Stomach (tissue), 9 donors: Measurements from ENCODE around the gene HSPBP1. TPM values are rescaled to one million over a fixed set of nuclear protein-coding genes. Genes with fewer than 3 reads are reported as not detected.

Experiments used
- DNase-seq, 2 donors: peaks; one replicate each; pipeline versions ENCODE4 v3.0.0 to v3.0.0-alpha.2; 2013 to 2019
- H3K27ac ChIP-seq, 5 donors: fragments of 200-600 bp in 4 of 5; sonication (generic) in 4 of 5; one replicate each; pipeline ENCODE4 v1.5.1; 2013 to 2019; ENCODE audit warnings: mild to moderate bottlenecking in 1 of 5, moderate library complexity in 1 of 5
- H3K27me3 ChIP-seq, 3 donors: fragments of 200-600 bp; sonication (generic); one replicate each; pipeline ENCODE4 v1.5.1; 2017 to 2019; ENCODE audit warnings: mixed run types in 1 of 3
- H3K36me3 ChIP-seq, 4 donors: fragments of 200-600 bp; sonication (generic); 1 replicate in 3 of 4; 2 replicates in 1 of 4; pipeline ENCODE4 v1.5.1; 2016 to 2019
- H3K4me1 ChIP-seq, 4 donors: fragments of 200-600 bp; sonication (generic); one replicate each; pipeline ENCODE4 v1.5.1; 2016 to 2019
- H3K4me3 ChIP-seq, 4 donors: fragments of 200-600 bp; sonication (generic) in 3 of 4; one replicate each; pipeline ENCODE4 v1.5.1; 2016 to 2019; ENCODE audit warnings: mild to moderate bottlenecking in 1 of 4
- H3K9me3 ChIP-seq, 4 donors: fragments of 200-600 bp; sonication (generic); one replicate each; pipeline ENCODE4 v1.5.1; 2016 to 2019
- CTCF ChIP-seq, 7 experiments: fragments of 450-650 bp in 4 of 7; fragments of 200-600 bp in 3 of 7; sonication (generic) in 3 of 7; IDR thresholded peaks; one replicate each; pipeline ENCODE4 v1.5.1; 2016 to 2019; ENCODE audit warnings: antibody characterized with exemption in 7 of 7, control low read depth in 2 of 7, mild to moderate bottlenecking in 1 of 7
- EP300 ChIP-seq: sonication (generic); formaldehyde crosslinking; IDR thresholded peaks from one replicate; pipeline ENCODE4 v1.6.1; 2017; ENCODE audit warnings: antibody characterized with exemption
- POLR2A ChIP-seq, 4 donors: fragments of 450-650 bp; IDR thresholded peaks; one replicate each; pipeline ENCODE4 v1.6.1; 2016; ENCODE audit warnings: antibody characterized with exemption in 4 of 4, control low read depth in 2 of 4, mild to moderate bottlenecking in 1 of 4, moderate library complexity in 1 of 4
- POLR2AphosphoS5 ChIP-seq, 3 donors: sonication (generic); formaldehyde crosslinking; IDR thresholded peaks; one replicate each; pipeline ENCODE4 v1.6.1; 2016; ENCODE audit warnings: antibody characterized with exemption in 3 of 3
- WGBS, 5 donors: extraction: QIAGEN DNeasy Blood & Tissue Kit in 3 of 5; methylation state at CpG; one replicate each; pipeline versions ENCODE4 v1.1.5 to v1.1.7; 2013 to 2018; 5-methylcytosine and 5-hydroxymethylcytosine counted together
- intact Hi-C: fragments of 100-400 bp; cut with DNase I; formaldehyde crosslinking; loops from one replicate; pipeline ENCODE4 v1.15.1; 2023; ENCODE audit warnings: low total_unique reads
- polyA plus RNA-seq, 3 donors: library from polyadenylated mRNA; stranded (reverse); fragments of 200-250 nt; gene quantifications; one replicate each; pipeline ENCODE4 v1.2.3, GENCODE V29; 2013
- total RNA-seq, 5 donors: library from RNA; depleted of rRNA; stranded (reverse); fragments of >200 nt; gene quantifications; one replicate each; pipeline versions ENCODE4 v1.1.0 to v1.2.3, GENCODE V29; 2014 to 2016
- donor health status: healthy with polysubstance abuse.
- donor health status: Bipolar disorder and iron deficiency.
- donor health status: healthy.

HSPBP1 gene
- total and polyA plus RNA-seq, 8 donors: 5.3 to 69.2 (median 26.3) TPM

- 78 to 83% (median 81%) methylated on average over 18 to 21 of the region's 21 CpGs for WGBS, 5 donors
- H3K27ac ChIP-seq: peak overlapping the region in 4 of 5 donors; percentile 21 to 93 (median 83)
- TF ChIP-seq CTCF (IDR thresholded peaks at IDR 0.05) (no peak), EP300 (no peak), POLR2AphosphoS5 (IDR thresholded peaks at IDR 0.05) (no peak), POLR2A (IDR thresholded peaks at IDR 0.05) (no peak)
- intact Hi-C loops: no loop called here
- DNase-seq: no peak
- H3K4me3 ChIP-seq: peak overlapping the region in 1 of 4 donors; percentile 90
- peaks cover 0 to 17% (median 11%) of the 10 kb centered on the region in 4 donors for H3K36me3 ChIP-seq
- H3K4me1 ChIP-seq: peaks cover 70 to 99% (median 97%) of the 10 kb centered on the region in 4 donors
- no peaks in the 10 kb centered on the region for H3K27me3 ChIP-seq
- no peaks in the 10 kb centered on the region for H3K9me3 ChIP-seq
These were observed 26.9 kb downstream of the HSPBP1 start for GRCh38 chr19:55252760-55253663.

- intact Hi-C loops: no loop called here
- peak overlapping the region; percentile 59 to 93 (median 63) for H3K27ac ChIP-seq
- TF ChIP-seq POLR2AphosphoS5 (IDR thresholded peaks at IDR 0.05) (peak in 2 of 3 donors; percentile 4 to 47), CTCF (IDR thresholded peaks at IDR 0.05) (no peak)
- peak; percentile 68 to 89 for DNase-seq
- WGBS, 5 donors: 17 to 45% (median 37%) methylated on average over 13 to 19 of the region's 19 CpGs
- H3K4me1 ChIP-seq: peaks cover 58 to 96% (median 93%) of the 10 kb centered on the region in 4 donors
- H3K4me3 ChIP-seq: peak overlapping the region in 1 of 4 donors; percentile 16
- peaks cover 4 to 26% (median 20%) of the 10 kb centered on the region in 4 donors for H3K36me3 ChIP-seq
- no peaks in the 10 kb centered on the region for H3K9me3 ChIP-seq
- H3K27me3 ChIP-seq: no peaks in the 10 kb centered on the region
These were observed 28.4 kb downstream of the HSPBP1 start for GRCh38 chr19:55251341-55252081.

- Histone ChIP-seq H3K36me3 (peaks cover 15 to 36% (median 30%) of the 10 kb centered on the region in 4 donors), H3K27ac (peak overlapping the region; percentile 59 to 93 (median 63)), H3K4me1 (peaks cover 48 to 85% (median 83%) of the 10 kb centered on the region in 4 donors), H3K4me3 (no peak overlapping the region), H3K27me3 (no peaks in the 10 kb centered on the region), H3K9me3 (no peaks in the 10 kb centered on the region)
- no peak for DNase-seq
- 87 to 94% (median 90%) methylated on average over 18 of the region's 18 CpGs for WGBS, 5 donors
- intact Hi-C loops: no loop called here
- TF ChIP-seq EP300 (no peak), POLR2A (IDR thresholded peaks at IDR 0.05) (no peak), POLR2AphosphoS5 (IDR thresholded peaks at IDR 0.05) (no peak), CTCF (IDR thresholded peaks at IDR 0.05) (no peak)
These were observed 29.5 kb downstream of the HSPBP1 start for GRCh38 chr19:55250262-55251036.

GRCh38 chr19:55249841-55250240 is 30.1 kb downstream of the HSPBP1 start:
- TF ChIP-seq POLR2A (IDR thresholded peaks at IDR 0.05) (no peak), CTCF (IDR thresholded peaks at IDR 0.05) (no peak), POLR2AphosphoS5 (IDR thresholded peaks at IDR 0.05) (no peak), EP300 (no peak)
- no peaks in the 10 kb centered on the region for H3K9me3 ChIP-seq
- peaks cover 43 to 79% (median 77%) of the 10 kb centered on the region in 4 donors for H3K4me1 ChIP-seq
- no peaks in the 10 kb centered on the region for H3K27me3 ChIP-seq
- intact Hi-C loops: no loop called here
- peak overlapping the region in 1 of 5 donors; percentile 93 for H3K27ac ChIP-seq
- peaks cover 21 to 42% (median 36%) of the 10 kb centered on the region in 4 donors for H3K36me3 ChIP-seq
- DNase-seq: no peak
- H3K4me3 ChIP-seq: no peak overlapping the region
- WGBS, 5 donors: 91 to 95% (median 91%) methylated on average over 7 to 11 of the region's 11 CpGs
